ENCODE results near the gene DAGLB.

- no peak for TF ChIP-seq POLR2A (IDR thresholded peaks at IDR 0.05)
- TF ChIP-seq CTCF (IDR thresholded peaks at IDR 0.05): no peak
- TF ChIP-seq POLR2AphosphoS5 (IDR thresholded peaks at IDR 0.05): no peak
Measured at GRCh38 chr7:6393667-6394056, 54.1 kb downstream of the DAGLB start.

All from prostate gland (tissue), 2 donors.